Natural killer cell (primary cell): ENCODE data around the gene C16orf46. TPM values are rescaled to one million over a fixed set of nuclear protein-coding genes. Genes with fewer than 3 reads are reported as not detected.

ENCODE experiments used
- ATAC-seq, 3 donors: fragments of 150-1000 bp in 2 of 3; fragments of 200-7000 bp in 1 of 3; cut with Tn5 transposase; 1 replicate in 1 of 3; 2 replicates in 2 of 3; pipeline ENCODE4 v1.10.0; 2021; ENCODE audit warnings: mild to moderate bottlenecking in 2 of 3, moderate library complexity in 2 of 3
- DNase-seq, 2 donors: peaks; one replicate each; pipeline versions ENCODE4 v3.0.0 to v3.0.0-alpha.2; 2013 to 2021; ENCODE audit warnings: mixed read lengths in 1 of 2
- H3K27ac ChIP-seq: one replicate; pipeline ENCODE4 v1.5.1; 2013; ENCODE audit warnings: mild to moderate bottlenecking, low read length
- H3K27me3 ChIP-seq: one replicate; pipeline ENCODE4 v1.6.1; 2013; ENCODE audit warnings: low read length; ENCODE audit not compliant: control insufficient read depth, insufficient read depth
- H3K36me3 ChIP-seq: one replicate; pipeline ENCODE4 v1.6.1; 2013; ENCODE audit warnings: low read length; ENCODE audit not compliant: control insufficient read depth, insufficient read depth
- H3K4me1 ChIP-seq: one replicate; pipeline ENCODE4 v1.6.1; 2013; ENCODE audit warnings: low read length; ENCODE audit not compliant: control insufficient read depth, insufficient read depth
- H3K4me3 ChIP-seq: one replicate; pipeline ENCODE4 v1.5.1; 2013; ENCODE audit warnings: low read length
- H3K9me3 ChIP-seq: one replicate; pipeline ENCODE4 v1.6.1; 2013; ENCODE audit warnings: low read length; ENCODE audit not compliant: control insufficient read depth, insufficient read depth
- H3K27ac Mint-ChIP-seq, 2 donors: one replicate each; pipeline ENCODE4 v1.8.0; 2022; ENCODE audit warnings: mild to moderate bottlenecking in 2 of 2, mixed read lengths in 2 of 2, moderate library complexity in 1 of 2
- H3K27me3 Mint-ChIP-seq, 2 donors: one replicate each; pipeline ENCODE4 v1.8.0; 2022; ENCODE audit warnings: low read depth in 2 of 2, mixed read lengths in 2 of 2
- H3K36me3 Mint-ChIP-seq: one replicate; pipeline ENCODE4 v1.8.0; 2022; ENCODE audit warnings: mixed read lengths
- H3K4me1 Mint-ChIP-seq, 2 donors: one replicate each; pipeline ENCODE4 v1.8.0; 2022; ENCODE audit warnings: mixed read lengths in 2 of 2
- H3K4me3 Mint-ChIP-seq: one replicate; pipeline ENCODE4 v1.8.0; 2022; ENCODE audit warnings: mild to moderate bottlenecking, moderate library complexity, mixed read lengths
- H3K9me3 Mint-ChIP-seq, 2 donors: one replicate each; pipeline ENCODE4 v1.8.0; 2022; ENCODE audit warnings: mixed read lengths in 2 of 2
- WGBS: methylation state at CpG from one replicate; pipeline ENCODE4 v1.1.7; 2013; ENCODE audit warnings: missing lambda C conversion rate; ENCODE audit not compliant: insufficient coverage; 5-methylcytosine and 5-hydroxymethylcytosine counted together
- intact Hi-C: fragments of 100-400 bp; cut with micrococcal nuclease; formaldehyde crosslinking; loops from one replicate; pipeline ENCODE4 v1.14.2; 2022
- total RNA-seq, 4 donors: library from RNA; stranded (reverse); fragments of 120-200 nt in 1 of 4; gene quantifications; one replicate each; pipeline versions ENCODE4 v1.2.3 to v1.2.4, GENCODE V29; 2013 to 2022
- TF ChIP-seq, protein P1 (sequence below): fragments of 200-600 bp; IDR thresholded peaks from one replicate; pipeline ENCODE4 v1.8.0; 2022; ENCODE audit warnings: antibody characterized with exemption

C16orf46 gene
- total RNA-seq, 3 donors from 2014 or later (not counting 1 experiment from before 2014, with no cell fraction given): not detected

DNA sequence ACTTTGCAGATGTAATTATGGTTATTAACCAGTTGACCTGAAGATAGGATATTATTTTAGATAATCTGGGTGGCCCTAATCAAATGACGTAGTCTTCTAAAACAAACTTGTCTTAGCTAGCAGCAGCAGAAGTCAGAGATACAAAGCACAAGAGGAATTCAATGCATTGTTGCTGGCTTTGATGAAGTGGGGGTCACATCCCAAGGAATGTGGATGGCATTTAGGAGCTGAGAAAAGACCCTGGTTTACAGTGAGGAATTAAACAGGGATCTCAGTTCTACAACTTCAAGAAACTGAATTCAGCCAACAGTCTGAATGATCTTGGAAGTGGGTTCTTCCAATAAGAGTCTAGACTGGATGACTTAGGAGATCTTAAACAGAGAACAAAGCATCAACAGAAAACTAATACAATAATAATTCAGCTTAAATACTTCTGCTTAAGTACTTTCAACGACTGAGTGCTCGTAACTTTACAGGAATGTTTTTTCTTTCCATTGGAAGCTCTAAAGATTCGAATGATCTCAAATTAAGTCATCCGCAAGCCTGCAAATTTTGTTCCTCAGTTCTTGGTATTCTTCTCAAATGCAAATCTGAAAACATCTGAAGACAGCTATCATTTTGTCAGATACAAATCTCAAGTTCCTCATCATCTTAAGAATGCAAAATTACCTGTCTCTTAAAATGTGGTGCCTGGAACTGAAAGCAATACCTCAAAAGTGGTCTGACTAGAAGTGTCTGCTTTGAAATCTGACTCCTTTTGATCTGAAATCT lies 3.3 kb downstream of the C16orf46 start:
- Histone ChIP-seq H3K27me3 (no peaks in the 10 kb centered on the region), H3K4me1 (peaks cover 13% of the 10 kb centered on the region), H3K9me3 (no peaks in the 10 kb centered on the region), H3K27ac (no peak overlapping the region), H3K36me3 (no peaks in the 10 kb centered on the region), H3K4me3 (no peak overlapping the region)
- ATAC-seq: no peak
- TF ChIP-seq, protein P1, sequence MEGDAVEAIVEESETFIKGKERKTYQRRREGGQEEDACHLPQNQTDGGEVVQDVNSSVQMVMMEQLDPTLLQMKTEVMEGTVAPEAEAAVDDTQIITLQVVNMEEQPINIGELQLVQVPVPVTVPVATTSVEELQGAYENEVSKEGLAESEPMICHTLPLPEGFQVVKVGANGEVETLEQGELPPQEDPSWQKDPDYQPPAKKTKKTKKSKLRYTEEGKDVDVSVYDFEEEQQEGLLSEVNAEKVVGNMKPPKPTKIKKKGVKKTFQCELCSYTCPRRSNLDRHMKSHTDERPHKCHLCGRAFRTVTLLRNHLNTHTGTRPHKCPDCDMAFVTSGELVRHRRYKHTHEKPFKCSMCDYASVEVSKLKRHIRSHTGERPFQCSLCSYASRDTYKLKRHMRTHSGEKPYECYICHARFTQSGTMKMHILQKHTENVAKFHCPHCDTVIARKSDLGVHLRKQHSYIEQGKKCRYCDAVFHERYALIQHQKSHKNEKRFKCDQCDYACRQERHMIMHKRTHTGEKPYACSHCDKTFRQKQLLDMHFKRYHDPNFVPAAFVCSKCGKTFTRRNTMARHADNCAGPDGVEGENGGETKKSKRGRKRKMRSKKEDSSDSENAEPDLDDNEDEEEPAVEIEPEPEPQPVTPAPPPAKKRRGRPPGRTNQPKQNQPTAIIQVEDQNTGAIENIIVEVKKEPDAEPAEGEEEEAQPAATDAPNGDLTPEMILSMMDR: no peak
- no peaks in the 10 kb centered on the region for H3K4me1 Mint-ChIP-seq
- H3K36me3 Mint-ChIP-seq: no peaks in the 10 kb centered on the region
- no peaks in the 10 kb centered on the region for H3K9me3 Mint-ChIP-seq
- no peak overlapping the region for H3K4me3 Mint-ChIP-seq
- intact Hi-C loops: no loop called here
- no peak for DNase-seq
- peaks cover 5 to 30% of the 10 kb centered on the region in 2 donors for H3K27me3 Mint-ChIP-seq
- WGBS: 74% methylated on average over 5 of the region's 5 CpGs
- H3K27ac Mint-ChIP-seq: no peak overlapping the region

DNA sequence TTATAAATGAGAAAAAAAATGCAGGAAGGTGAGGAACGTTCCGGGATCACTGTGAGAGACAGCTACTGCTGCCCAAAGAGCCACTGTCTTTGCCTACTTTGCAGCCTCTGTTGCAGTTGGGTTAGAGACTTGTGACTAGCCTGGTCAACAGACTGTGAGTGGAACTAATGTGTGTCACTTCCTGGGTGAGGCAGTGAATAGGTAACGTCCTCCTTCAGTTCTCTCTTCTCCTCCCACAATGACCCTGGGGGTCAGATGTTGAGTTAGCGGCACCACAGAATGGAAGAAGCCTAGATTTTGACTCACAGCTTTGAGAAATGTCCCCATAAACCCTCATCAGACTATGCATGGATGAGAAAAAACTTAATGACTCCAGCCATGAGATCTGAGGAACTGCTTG lies 5.2 kb downstream of the C16orf46 start:
- Histone ChIP-seq H3K27ac (no peak overlapping the region), H3K36me3 (no peaks in the 10 kb centered on the region), H3K9me3 (no peaks in the 10 kb centered on the region), H3K4me1 (peaks cover 6% of the 10 kb centered on the region), H3K27me3 (no peaks in the 10 kb centered on the region), H3K4me3 (no peak overlapping the region)
- peaks cover 5 to 30% of the 10 kb centered on the region in 2 donors for H3K27me3 Mint-ChIP-seq
- H3K4me1 Mint-ChIP-seq: no peaks in the 10 kb centered on the region
- no peaks in the 10 kb centered on the region for H3K36me3 Mint-ChIP-seq
- DNase-seq (no peak), ATAC-seq (no peak)
- no peak overlapping the region for H3K27ac Mint-ChIP-seq
- no peaks in the 10 kb centered on the region for H3K9me3 Mint-ChIP-seq
- intact Hi-C loops: no loop called here
- TF ChIP-seq, protein P1: no peak
- 72% methylated on average over 4 of the region's 4 CpGs for WGBS
- H3K4me3 Mint-ChIP-seq: no peak overlapping the region

DNA sequence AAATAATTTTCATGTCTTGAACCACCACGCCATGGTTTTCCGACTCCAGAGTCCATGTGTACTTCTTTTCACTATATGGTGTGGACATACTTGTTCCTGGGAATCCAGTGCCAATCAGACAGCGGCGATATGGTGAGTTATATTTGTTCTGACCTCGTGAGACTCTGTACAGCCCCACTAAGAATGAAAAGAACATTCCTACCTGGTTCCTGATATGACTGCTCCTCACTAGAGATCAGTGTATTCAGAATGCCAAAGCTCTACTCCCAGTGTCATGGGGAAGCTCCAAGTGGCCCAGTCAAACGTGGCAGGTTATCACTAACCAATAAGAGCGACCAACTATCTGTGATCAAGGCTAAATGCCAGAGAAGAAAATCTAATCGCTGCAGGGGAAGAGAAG lies 6.1 kb downstream of the C16orf46 start:
- Mint-ChIP-seq H3K9me3 (no peaks in the 10 kb centered on the region), H3K27me3 (peaks cover 5 to 30% of the 10 kb centered on the region in 2 donors), H3K4me1 (no peaks in the 10 kb centered on the region), H3K36me3 (no peaks in the 10 kb centered on the region), H3K4me3 (no peak overlapping the region), H3K27ac (no peak overlapping the region)
- ATAC-seq (no peak), DNase-seq (no peak)
- Histone ChIP-seq H3K36me3 (no peaks in the 10 kb centered on the region), H3K9me3 (no peaks in the 10 kb centered on the region), H3K27ac (no peak overlapping the region), H3K4me3 (no peak overlapping the region), H3K4me1 (no peaks in the 10 kb centered on the region), H3K27me3 (no peaks in the 10 kb centered on the region)
- intact Hi-C loops: no loop called here
- TF ChIP-seq, protein P1: no peak
- WGBS: 89% methylated on average over 7 of the region's 8 CpGs

DNA sequence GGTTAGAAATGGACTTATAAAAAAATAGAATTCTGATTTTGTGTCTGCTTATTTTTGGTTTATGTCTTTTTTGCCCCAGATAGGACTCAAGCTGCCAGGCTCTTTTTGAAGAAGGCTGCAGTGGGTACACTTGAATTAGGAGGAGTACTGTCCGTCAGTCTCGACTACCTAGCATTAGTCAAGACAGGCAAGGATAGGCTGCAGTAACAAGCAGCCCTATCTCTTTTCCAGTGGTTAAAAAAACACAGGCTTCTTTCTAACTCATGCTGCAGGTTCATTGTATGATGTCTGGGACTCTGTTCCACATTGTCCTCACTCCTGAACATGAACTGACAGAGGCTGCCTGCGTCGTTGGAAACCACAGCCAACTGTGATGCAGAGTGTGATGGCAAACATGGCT lies 8.0 kb downstream of the C16orf46 start:
- intact Hi-C loops: no loop called here
- Histone ChIP-seq H3K9me3 (no peaks in the 10 kb centered on the region), H3K27me3 (no peaks in the 10 kb centered on the region), H3K4me1 (no peaks in the 10 kb centered on the region), H3K27ac (no peak overlapping the region), H3K36me3 (no peaks in the 10 kb centered on the region), H3K4me3 (no peak overlapping the region)
- TF ChIP-seq, protein P1: no peak
- no peaks in the 10 kb centered on the region for H3K4me1 Mint-ChIP-seq
- no peak for DNase-seq
- no peak overlapping the region for H3K4me3 Mint-ChIP-seq
- H3K27me3 Mint-ChIP-seq: peaks cover 0 to 24% of the 10 kb centered on the region in 2 donors
- H3K9me3 Mint-ChIP-seq: no peaks in the 10 kb centered on the region
- no peak for ATAC-seq
- 96% methylated on average over 4 of the region's 4 CpGs for WGBS
- no peak overlapping the region for H3K27ac Mint-ChIP-seq
- no peaks in the 10 kb centered on the region for H3K36me3 Mint-ChIP-seq
